GM12878 (cell line): Measurements from ENCODE around the gene UBQLN1.

Source experiments
- MXI1 ChIP-seq: fragments of 150-350 bp; IDR thresholded peaks from 2 replicates; pipeline ENCODE4 v1.6.1; 2011; ENCODE audit warnings: low read depth, mild to moderate bottlenecking, inconsistent platforms, low read length, improper control_type of control experiment
- MYB ChIP-seq: fragments of 150-350 bp; IDR thresholded peaks from 2 replicates; pipeline ENCODE4 v1.6.1; 2014; ENCODE audit warnings: mild to moderate bottlenecking, low read depth, low read length, borderline replicate concordance
- SIX5 ChIP-seq: IDR thresholded peaks from 2 replicates; pipeline ENCODE4 v1.6.1; 2011; ENCODE audit warnings: mild to moderate bottlenecking, low read depth, low read length, moderate library complexity; ENCODE audit not compliant: severe bottlenecking
- ZZZ3 ChIP-seq: IDR thresholded peaks from 2 replicates; pipeline ENCODE4 v1.6.1; 2011; ENCODE audit warnings: low read depth; ENCODE audit not compliant: control insufficient read depth, insufficient read length

DNA sequence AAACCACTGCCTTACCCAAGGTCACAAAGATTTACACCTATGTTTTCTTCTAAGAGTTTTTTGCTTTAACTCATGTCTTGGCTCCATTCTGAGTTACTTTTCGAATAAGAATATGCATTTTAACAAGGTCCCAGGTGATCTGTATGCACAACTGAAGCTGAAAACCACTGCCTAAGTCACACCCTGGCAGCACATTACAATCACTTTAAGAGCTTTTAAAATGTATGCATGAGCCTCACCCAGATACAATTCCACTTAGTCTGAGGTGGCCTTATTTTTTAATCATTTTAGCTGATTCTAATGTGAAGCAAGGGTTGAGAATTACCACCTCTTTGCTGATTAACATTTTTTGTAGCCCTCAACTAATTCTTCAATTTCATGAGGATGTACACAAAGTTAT is 55.3 kb downstream of the UBQLN1 start:
- TF ChIP-seq ZZZ3 (no peak), MXI1 (no peak), SIX5 (no peak), MYB (no peak)
